Uterus (tissue), 4 donors: ENCODE data around the gene ESRRA. TPM values are rescaled to one million over a fixed set of nuclear protein-coding genes. Genes with fewer than 3 reads are reported as not detected.

Experiments used
- DNase-seq, 2 donors: peaks; one replicate each; pipeline ENCODE4 v3.0.0-alpha.2; 2019 to 2020
- H3K27ac ChIP-seq, 2 donors: fragments of 200-600 bp; sonication (generic); 1 replicate in 1 of 2; 2 replicates in 1 of 2; pipeline ENCODE4 v1.5.1; 2016 to 2018
- H3K27me3 ChIP-seq, 2 donors: fragments of 200-600 bp; sonication (generic); one replicate each; pipeline ENCODE4 v1.5.1; 2018 to 2019; ENCODE audit warnings: control low read depth in 1 of 2
- H3K36me3 ChIP-seq, 2 donors: fragments of 200-600 bp; sonication (generic); one replicate each; pipeline ENCODE4 v1.5.1; 2019; ENCODE audit warnings: control low read depth in 1 of 2
- H3K4me1 ChIP-seq, 2 donors: fragments of 200-600 bp; sonication (generic); one replicate each; pipeline ENCODE4 v1.5.1; 2018 to 2019; ENCODE audit warnings: control low read depth in 1 of 2
- H3K4me3 ChIP-seq, 2 donors: fragments of 200-600 bp; sonication (generic); 1 replicate in 1 of 2; 2 replicates in 1 of 2; pipeline ENCODE4 v1.5.1; 2018 to 2019; ENCODE audit warnings: mild to moderate bottlenecking in 1 of 2
- H3K9me3 ChIP-seq, 2 donors: fragments of 200-600 bp; sonication (generic); one replicate each; pipeline ENCODE4 v1.5.1; 2019; ENCODE audit warnings: control low read depth in 1 of 2
- CTCF ChIP-seq, 4 experiments: fragments of 200-600 bp in 2 of 4; fragments of 450-650 bp in 2 of 4; sonication (generic) in 2 of 4; IDR thresholded peaks; one replicate each; pipeline ENCODE4 v1.5.1; 2016 to 2019; ENCODE audit warnings: antibody characterized with exemption in 4 of 4, mild to moderate bottlenecking in 2 of 4, moderate library complexity in 1 of 4
- POLR2A ChIP-seq, 2 donors: fragments of 450-650 bp; IDR thresholded peaks; one replicate each; pipeline ENCODE4 v1.6.1; 2016; ENCODE audit warnings: antibody characterized with exemption in 2 of 2, mild to moderate bottlenecking in 1 of 2, moderate library complexity in 1 of 2
- intact Hi-C: fragments of 100-400 bp; cut with DNase I; formaldehyde crosslinking; loops from one replicate; pipeline ENCODE4 v1.15.1; 2023; ENCODE audit warnings: low total_unique reads
- total RNA-seq, 4 donors: library from RNA; depleted of rRNA in 3 of 4; stranded (reverse); fragments of >200 nt in 3 of 4; gene quantifications; one replicate each; pipeline versions ENCODE4 v1.1.0 to v1.2.4, GENCODE V29; 2014 to 2023
- donor health status: DM: yes; HTN: yes; CAD: no.

The ESRRA gene
- total RNA-seq, 4 donors from 2014 or later, result 12.1 to 49.2 (median 17.5) TPM

- intact Hi-C loops, result no loop called here
- DNase-seq, result peak; percentile 94 to 97
- no peaks in the 10 kb centered on the region for H3K4me1 ChIP-seq
- H3K4me3 ChIP-seq, result peak within 1 kb of the TSS; percentile 74 to 75
- TF ChIP-seq POLR2A (IDR thresholded peaks at IDR 0.05), result peak; percentile 79 to 94
- peak; percentile 44 to 80 (median 54) for TF ChIP-seq CTCF (IDR thresholded peaks at IDR 0.05)
- H3K27ac ChIP-seq, result peak within 1 kb of the TSS; percentile 97 to 98
- no peaks in the 10 kb centered on the region for H3K9me3 ChIP-seq
- no peaks in the 10 kb centered on the region for H3K27me3 ChIP-seq
- no peaks in the 10 kb centered on the region for H3K36me3 ChIP-seq
These were observed 12.8 kb downstream of the ESRRA start, which contains the start of gene PRDX5 for GRCh38 chr11:64317961-64318765. Gene PRDX5 (plus strand): TSS chr11:64318121. CDS start chr11:64318216, 95 bp downstream.

- peak overlapping the region; percentile 97 to 98 for H3K27ac ChIP-seq
- no peaks in the 10 kb centered on the region for H3K36me3 ChIP-seq
- peak in 1 of 2 donors; percentile 46 for DNase-seq
- no peaks in the 10 kb centered on the region for H3K4me1 ChIP-seq
- no peak for TF ChIP-seq CTCF (IDR thresholded peaks at IDR 0.05)
- no peak for TF ChIP-seq POLR2A (IDR thresholded peaks at IDR 0.05)
- no peaks in the 10 kb centered on the region for H3K9me3 ChIP-seq
- intact Hi-C loops, result no loop called here
- peak overlapping the region; percentile 74 to 75 for H3K4me3 ChIP-seq
- no peaks in the 10 kb centered on the region for H3K27me3 ChIP-seq
These were observed 13.7 kb downstream of the ESRRA start for GRCh38 chr11:64318766-64319761.

GRCh38 chr11:64320556-64320955, 15.2 kb downstream of the ESRRA start:
- no peak for DNase-seq
- no peaks in the 10 kb centered on the region for H3K4me1 ChIP-seq
- H3K9me3 ChIP-seq, result no peaks in the 10 kb centered on the region
- intact Hi-C loops, result no loop called here
- TF ChIP-seq POLR2A (IDR thresholded peaks at IDR 0.05), result no peak
- TF ChIP-seq CTCF (IDR thresholded peaks at IDR 0.05), result no peak
- H3K27ac ChIP-seq, result no peak overlapping the region
- H3K36me3 ChIP-seq, result no peaks in the 10 kb centered on the region
- no peak overlapping the region for H3K4me3 ChIP-seq
- H3K27me3 ChIP-seq, result no peaks in the 10 kb centered on the region

GRCh38 chr11:64321026-64321425, 15.7 kb downstream of the ESRRA start:
- DNase-seq, result no peak
- Histone ChIP-seq H3K4me1 (no peaks in the 10 kb centered on the region), H3K27ac (no peak overlapping the region), H3K27me3 (no peaks in the 10 kb centered on the region), H3K9me3 (no peaks in the 10 kb centered on the region), H3K4me3 (no peak overlapping the region), H3K36me3 (no peaks in the 10 kb centered on the region)
- intact Hi-C loops, result no loop called here
- TF ChIP-seq POLR2A (IDR thresholded peaks at IDR 0.05) (no peak), CTCF (IDR thresholded peaks at IDR 0.05) (no peak)
